Stimulated activated CD4-positive, alpha-beta T cell treated with anti-CD3 and anti-CD28 coated beads, Interleukin-12 subunit alpha, Interleukin-12 subunit beta, amount 100 ng/mL, for 24 hours (primary cell): Measurements from ENCODE around the gene KCNAB2.

ENCODE experiments used
- DNase-seq, 2 experiments: peaks; one replicate each; pipeline ENCODE4 v3.0.0-alpha.2; 2020; ENCODE audit warnings: low read depth in 2 of 2

Gene KCNAB2

GRCh38 chr1:6030547-6031261, 15.0 kb upstream of the KCNAB2 start:
- DNase-seq: no peak

DNA sequence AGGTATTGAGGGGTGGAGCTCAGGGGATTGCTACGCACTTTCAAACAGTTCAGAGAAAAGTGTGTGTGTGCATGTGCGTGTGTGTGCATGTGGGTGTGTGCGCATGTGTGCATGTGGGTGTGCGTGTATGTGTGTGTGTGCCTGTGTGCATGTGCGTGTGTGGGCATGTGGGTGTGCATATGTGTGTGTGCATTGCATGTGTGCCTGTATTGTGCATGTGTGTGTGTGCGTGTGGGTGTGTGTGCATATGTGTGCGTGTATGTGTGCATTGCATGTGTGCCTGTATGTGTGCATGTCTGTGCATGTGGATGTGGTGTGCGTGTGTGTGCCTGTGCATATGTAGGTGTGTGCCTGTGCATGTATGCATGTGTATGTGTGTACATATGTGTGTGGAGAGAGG, 12.6 kb upstream of the KCNAB2 start:
- DNase-seq: no peak

DNA sequence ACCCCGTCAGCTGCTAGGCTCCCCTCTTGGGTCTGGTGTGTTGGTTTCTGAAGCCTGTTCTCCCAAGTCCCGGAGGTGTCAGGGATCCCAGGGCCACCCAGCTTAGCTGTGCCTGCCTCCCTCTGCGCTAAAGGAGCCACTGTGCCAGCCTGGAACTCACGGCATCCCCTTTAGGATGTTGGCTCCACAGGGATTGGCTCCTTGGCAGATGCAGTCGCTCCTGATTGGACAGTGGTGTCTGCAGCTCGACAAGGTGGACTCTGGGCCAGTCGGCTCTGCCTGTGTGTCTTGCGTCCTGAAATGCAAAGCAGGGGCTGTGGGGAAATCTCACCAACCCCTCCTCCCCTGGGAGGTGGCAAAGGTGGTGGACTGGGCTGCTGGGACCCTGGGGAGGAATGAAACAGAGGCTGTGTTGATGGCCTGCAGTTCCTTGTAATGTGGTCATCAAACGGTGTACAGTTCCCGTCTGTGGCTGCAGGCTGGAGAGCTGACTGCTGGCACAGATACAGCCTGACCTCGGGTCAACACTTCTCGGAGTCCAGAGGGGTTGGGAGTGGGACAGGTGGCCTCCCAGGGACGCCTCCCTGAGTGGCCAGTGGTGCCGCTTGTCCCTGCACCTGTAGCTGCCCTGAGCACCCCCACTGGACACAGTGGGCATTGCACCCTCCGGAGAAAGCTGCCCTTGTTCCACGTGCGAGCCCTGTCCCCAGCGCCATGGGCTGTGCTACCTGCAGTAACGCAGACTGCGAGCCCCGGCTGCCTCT, 11.5 kb upstream of the KCNAB2 start:
- DNase-seq: peak in 1 of 2 experiments; percentile 26

DNA sequence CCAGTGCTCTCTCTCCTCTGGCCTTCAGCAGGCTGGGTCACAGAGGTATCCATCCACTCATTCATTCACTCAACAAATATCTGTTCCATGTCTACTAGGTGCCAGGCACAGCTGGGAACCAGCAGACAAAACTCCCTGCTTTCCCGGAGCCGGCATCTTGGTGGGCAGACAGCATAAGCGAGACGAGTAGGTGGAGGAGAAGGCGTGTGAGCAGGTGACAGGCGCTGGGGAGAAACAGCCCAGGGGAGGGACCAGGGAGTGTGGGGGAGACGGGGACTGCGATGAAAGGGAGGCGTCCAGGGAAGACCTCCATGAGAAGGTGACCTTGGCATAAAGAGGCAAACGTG, 11.0 kb upstream of the KCNAB2 start:
- no peak for DNase-seq

DNA sequence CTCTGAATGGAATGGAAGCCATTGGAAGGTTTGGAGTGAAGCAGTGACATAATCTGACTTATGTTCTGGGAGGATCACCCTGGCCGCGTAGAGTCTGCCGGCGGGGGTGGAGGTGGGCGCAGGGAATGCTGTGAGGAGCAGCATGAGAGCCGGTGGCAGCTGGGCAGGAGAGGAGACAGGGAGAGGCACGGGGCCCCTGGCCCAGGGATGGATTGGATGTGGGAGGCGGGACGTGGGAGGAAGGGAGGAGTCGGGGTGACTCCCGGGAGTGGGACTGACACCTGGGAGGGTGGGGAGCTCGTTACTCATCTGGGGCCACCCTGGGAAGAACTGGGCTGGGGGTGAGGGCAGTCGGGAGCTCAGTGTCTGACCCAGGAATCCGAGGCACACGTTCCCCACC, 10.4 kb upstream of the KCNAB2 start:
- no peak for DNase-seq

DNA sequence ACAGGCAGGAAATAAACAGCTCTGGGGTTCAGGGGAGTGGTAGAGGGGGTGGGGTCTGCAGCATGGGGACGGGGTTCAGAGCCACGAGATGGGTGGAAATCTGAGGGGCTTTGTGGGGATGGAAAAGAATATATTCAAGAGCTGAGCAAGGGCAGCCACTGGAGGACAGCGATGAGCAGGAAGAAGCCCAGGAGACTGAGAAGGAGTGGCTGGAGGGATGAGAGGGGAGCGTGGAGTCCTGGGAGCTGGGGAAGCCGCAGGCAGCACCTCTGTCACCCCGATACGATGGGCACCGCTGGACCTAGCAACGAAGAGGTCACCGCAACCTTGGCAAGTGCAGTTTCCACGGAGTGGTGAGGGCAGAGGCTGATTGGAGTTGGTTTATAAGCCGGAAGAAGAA, 10.0 kb upstream of the KCNAB2 start:
- DNase-seq: no peak

- DNase-seq: no peak
These were observed 8.3 kb upstream of the KCNAB2 start for GRCh38 chr1:6037338-6037762.

DNA sequence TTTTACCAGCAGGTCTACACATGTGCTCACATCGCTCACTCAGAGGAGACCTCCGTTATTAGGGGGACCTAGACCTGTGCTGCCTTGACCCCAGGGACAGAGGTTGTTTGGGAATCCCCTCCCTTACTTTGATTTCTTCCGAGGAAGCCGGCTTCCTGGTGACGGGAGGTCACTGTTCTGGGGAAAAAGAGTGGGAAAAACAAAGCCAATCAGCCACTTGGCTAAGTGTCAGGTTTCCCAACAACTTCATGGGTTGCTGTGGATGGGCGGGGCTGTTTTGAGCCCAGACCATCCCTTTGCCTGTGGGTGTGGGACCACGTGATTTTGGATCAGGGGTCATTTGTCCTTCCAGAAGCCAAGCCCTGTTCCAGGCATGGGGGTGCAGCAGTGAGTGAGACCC, 7.1 kb upstream of the KCNAB2 start:
- no peak for DNase-seq

- no peak for DNase-seq
These were observed 6.7 kb upstream of the KCNAB2 start for GRCh38 chr1:6039031-6039430.

DNA sequence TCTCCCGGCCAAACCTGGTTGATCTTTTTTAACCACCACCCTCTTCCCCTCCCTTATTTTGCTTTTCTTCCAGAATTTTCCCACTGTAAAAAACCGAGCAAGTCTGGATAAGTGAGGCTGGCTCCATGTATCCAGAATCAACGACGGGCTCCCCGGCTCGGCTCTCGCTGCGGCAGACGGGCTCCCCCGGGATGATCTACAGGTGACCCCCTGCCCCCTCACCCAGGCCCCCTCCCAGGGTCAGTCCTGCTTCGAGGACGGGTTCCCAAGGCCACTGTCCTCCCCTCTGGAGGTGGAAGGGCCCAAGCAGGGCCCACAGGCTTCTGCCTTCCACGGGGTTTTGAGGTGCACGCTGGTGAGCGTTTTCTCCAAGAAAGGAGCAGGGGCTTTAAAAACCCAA, 5.2 kb upstream of the KCNAB2 start:
- no peak for DNase-seq

GRCh38 chr1:6040861-6041415, 4.8 kb upstream of the KCNAB2 start:
- no peak for DNase-seq

GRCh38 chr1:6041432-6042062, 4.1 kb upstream of the KCNAB2 start:
- DNase-seq: no peak

DNA sequence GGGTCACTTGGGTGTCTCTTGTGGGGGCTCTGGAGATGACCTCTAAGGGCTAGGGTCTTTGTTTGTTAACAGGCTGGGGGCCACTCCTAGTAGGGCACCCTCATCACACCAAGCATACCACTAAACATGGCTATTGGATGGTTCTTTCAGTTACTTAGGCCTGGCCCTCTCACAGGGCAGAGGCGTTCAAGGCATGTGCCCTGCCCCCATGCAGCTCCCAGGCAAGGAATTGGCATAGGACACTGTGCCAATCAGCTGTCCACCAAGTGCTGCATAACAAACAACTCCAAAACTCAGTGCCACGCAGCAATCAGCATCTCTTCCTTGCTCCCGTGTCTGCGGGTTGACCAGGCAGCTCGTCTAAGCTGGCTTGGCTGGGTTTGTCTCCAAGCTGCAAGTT, 2.1 kb upstream of the KCNAB2 start:
- no peak for DNase-seq

GRCh38 chr1:6044481-6045109, 1.1 kb upstream of the KCNAB2 start:
- no peak for DNase-seq

- DNase-seq: no peak
These were observed 582 bp upstream of the KCNAB2 start for GRCh38 chr1:6045110-6045502.

DNA sequence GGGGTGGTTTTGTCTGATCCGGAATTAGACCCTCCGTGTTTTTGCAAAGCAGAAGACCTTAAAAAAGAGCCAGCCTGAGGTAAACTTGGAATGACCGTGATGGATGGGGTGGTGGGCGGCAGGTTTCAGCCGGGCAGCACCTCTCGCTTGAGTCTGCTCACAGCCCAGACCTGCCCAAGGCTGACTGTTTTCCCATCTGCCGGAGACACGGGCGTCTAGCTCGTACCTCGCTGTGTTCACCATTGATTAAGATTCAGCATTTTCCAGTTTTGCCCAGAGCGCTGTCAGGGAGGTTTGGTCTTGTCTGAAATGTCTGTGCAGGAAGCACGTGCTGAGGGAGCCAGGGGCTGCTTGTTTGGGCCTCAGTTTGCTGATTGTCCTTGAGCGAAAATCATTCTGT, 591 bp downstream of the KCNAB2 start:
- no peak for DNase-seq

DNA sequence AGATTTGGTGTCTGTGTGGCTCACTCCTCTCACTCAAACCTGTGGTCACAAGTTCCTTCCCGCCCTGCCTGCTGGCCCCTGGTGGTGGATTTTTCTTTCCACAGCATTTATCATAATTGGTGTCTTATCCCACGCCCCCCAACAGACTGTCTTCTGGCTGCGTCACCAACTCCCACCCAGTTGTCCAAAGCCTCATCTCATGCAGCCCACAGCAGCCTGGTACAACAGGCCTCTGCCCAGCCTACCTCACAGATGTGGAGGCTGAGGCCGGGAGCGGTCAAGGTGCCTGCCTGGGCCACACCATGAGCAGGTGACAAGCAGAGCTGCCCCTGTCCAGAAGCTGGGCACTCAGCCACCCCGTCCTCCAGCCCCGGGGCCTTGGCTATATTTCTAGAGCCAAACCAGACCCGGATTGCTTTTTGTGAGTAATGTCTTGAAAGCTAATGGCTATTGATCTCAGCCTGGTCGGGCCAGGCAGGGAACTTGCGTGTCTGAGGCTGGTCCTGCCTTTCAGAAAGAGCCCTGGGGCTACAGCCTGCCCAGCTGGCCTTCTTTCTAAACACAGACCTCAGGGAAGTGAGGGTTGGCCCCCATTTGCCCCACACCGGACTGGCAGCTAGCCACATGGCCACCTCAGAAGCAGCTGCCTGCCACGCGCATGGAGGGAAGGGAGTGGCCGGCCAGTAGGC, 2.6 kb downstream of the KCNAB2 start:
- no peak for DNase-seq

DNA sequence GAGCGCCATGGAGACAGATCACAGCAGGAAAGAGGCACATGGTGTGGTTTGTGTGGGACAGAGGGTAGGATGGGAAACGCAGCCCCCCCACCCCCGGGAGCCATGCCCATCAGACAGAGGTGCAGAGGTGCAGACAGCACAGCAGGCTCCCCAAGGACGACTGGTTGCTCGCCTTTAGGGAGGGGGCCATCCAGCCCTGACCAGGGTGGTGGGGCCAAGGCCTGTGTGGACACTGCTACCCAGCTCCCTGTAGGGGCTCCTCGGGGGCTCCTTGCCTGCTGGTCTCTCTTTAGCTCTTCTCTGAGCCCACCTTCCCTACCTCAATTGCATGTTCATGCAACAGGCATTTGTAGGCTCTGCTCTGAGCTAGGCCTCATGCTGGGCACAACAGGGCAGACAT, 3.7 kb downstream of the KCNAB2 start:
- DNase-seq: no peak

DNA sequence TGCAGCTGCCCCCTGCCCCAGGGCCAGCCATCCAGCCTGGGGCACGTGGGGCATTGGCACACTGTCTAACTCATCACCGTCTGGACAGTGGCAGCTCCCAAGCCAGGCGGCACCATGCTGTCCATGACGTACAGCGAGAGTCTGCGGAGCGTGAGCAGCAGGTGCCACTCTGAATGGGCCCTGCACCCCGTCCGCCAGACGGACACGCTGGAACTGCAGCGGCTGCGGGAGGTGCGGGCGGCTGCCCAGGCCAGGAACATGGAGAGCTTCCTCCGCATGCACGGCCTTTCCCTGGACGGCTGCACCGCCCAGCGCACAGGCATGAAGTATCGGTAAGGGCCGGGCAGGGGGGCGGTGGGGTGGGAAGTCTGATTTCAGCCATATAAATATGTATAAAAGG, 5.7 kb downstream of the KCNAB2 start:
- DNase-seq: no peak

DNA sequence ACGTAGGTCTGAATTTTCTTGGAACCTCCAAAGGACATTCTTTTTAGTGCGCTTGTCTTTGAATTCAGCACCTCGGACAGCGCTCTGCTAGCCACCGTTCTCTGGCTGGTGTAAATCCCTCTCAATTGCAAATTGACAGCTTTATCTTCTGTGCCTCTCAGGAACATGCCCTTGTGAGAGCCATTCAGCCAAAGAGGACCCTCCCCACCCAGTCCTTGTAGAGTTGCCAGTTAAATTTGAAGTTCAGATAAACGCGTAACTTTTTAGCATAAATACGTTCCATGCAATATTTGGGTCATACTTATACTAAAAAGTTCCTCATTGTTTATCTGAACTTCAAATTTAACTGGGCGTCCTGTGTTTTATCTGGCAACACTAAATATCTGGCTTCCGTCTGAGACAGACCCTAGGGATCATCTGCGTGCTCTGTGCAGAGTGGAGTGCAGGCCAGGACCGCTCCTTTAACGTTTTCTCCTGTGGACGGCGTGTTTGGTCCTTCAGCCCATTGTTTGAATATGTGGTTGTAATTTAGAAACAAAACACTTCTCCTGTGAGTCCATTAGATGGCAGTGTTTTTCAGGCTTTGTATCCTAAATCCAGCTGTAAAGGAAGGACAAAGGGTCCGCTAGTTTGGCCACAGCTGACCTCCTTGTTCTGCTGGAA, 7.0 kb downstream of the KCNAB2 start:
- peak in 1 of 2 experiments; percentile 16 for DNase-seq

- no peak for DNase-seq
These were observed 7.5 kb downstream of the KCNAB2 start for GRCh38 chr1:6053206-6053546.
